OCI-LY1 (cell line): ENCODE results near the gene OR52L1.

Source experiments
- CTCF ChIP-seq: fragments of 200-600 bp; sonication (generic), shearing (Covaris generic); IDR thresholded peaks from 2 replicates; pipeline ENCODE4 v1.5.1; 2017; ENCODE audit warnings: mild to moderate bottlenecking, antibody characterized with exemption, low read length, moderate library complexity, mixed read lengths
- EZH2 ChIP-seq: fragments of 200-600 bp; sonication (generic), shearing (Covaris generic); IDR thresholded peaks from 2 replicates; pipeline ENCODE4 v1.8.0; 2017; ENCODE audit warnings: borderline replicate concordance, mixed run types, mild to moderate bottlenecking, antibody characterized with exemption, low read length, moderate library complexity, mixed read lengths

- TF ChIP-seq CTCF = no peak
- TF ChIP-seq EZH2 = no peak
Observed at GRCh38 chr11:5967708-5968107, 19.1 kb downstream of the OR52L1 start.
